A549 treated with RU486 at 1 μM for 4 hours (cell line): ENCODE results near the gene PROKR1. TPM values are rescaled to one million over a fixed set of nuclear protein-coding genes. Genes with fewer than 3 reads are reported as not detected.

ENCODE experiments used
- total RNA-seq: library from RNA; stranded (reverse); fragments of 200-300 nt; extraction: Qiagen RNA extraction; gene quantifications from 5 replicates; pipeline ENCODE4 v1.2.3, GENCODE V29; 2022; ENCODE audit warnings: low read depth

The PROKR1 gene
- not detected in 5 replicates for total RNA-seq

DNA sequence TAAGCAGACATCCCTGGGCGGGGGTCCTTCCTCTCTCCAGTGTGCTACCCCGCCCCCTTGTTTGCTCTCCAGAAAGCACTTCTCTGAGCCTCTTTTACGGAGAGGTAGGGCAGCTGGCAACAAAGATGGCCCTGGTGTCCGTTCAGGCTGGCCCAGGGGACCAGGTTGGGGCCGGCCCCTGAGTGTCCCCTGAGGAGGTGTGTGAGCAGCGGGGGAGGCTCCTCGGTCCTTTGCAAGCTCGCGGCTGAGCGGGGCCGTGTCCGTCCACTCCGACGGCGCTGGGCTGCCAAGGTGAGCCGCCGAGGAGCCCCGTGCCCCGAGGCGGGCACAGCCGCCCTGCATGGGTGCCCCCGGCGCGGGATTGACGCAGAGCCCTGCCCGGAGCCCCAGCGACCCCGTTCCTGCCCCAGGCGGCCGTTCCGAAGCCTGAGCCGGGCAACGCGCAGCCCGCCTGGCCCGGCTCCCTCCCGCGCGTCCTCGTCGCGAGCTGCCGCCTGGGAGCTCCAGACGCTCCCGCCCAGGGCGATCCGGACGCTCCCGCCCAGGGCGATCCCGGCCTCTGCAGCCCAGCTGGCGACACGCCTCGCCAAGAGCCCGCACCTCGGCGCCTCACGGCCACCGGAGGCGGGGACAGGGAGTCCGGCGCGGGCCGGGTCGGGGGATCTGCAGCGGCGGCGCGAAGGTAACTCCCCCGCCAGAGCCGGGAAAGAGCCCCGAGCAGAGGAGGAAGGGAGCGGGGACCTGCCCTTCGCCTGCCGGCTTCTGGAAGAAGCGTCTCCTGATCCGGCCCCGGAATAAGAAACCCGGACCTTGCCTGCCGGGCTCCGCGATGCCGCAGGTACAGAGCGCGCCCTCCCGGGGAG is at the start of gene PROKR1:
PROKR1 (plus strand) TSS at position 569 of the 863 bp plus-strand sequence. CDS start 2,243 bp downstream, outside the sequence.

Other genes starting within 250 kb of the PROKR1 start
- gene FBXO48, start 176.3 kb upstream of the PROKR1 start, total RNA-seq: 0.45 to 0.56 TPM (median 0.49 TPM) in 5 replicates
- gene APLF, start 176.0 kb upstream of the PROKR1 start, total RNA-seq: 0.50 to 0.89 TPM (median 0.59 TPM) in 5 replicates
- 0.15 to 0.28 TPM (median 0.26 TPM) in 3 of 5 replicates, not detected in the others for gene ARHGAP25, start 91.2 kb downstream of the PROKR1 start, total RNA-seq
- gene BMP10, start 227.8 kb downstream of the PROKR1 start, total RNA-seq: not detected in 5 replicates